ENCODE results near the gene MYOM3. TPM values are rescaled to one million over a fixed set of nuclear protein-coding genes. Genes with fewer than 3 reads are reported as not detected.

The MYOM3 gene
- total and polyA plus RNA-seq, 2 of the 13 experiments (the other 11 are each of a cell fraction or from before 2014, with no cell fraction given) = 5.8 to 15.3 TPM

- no peak for TF ChIP-seq SP2 (CRISPR knock-in tag; IDR thresholded peaks at IDR 0.05)
- TF ChIP-seq NFAT5 (CRISPR knock-in tag; IDR thresholded peaks at IDR 0.05) = no peak
- no peak for TF ChIP-seq TGIF2 (CRISPR knock-in tag; IDR thresholded peaks at IDR 0.05)
- TF ChIP-seq ZNF570 (CRISPR knock-in tag; IDR thresholded peaks at IDR 0.05; ENCODE audit: borderline replicate concordance) = no peak
- TF ChIP-seq ZFAT (CRISPR knock-in tag; conservative IDR thresholded peaks at IDR 0.05) = no peak
- no peak for TF ChIP-seq CTCF (CRISPR knock-in tag; IDR thresholded peaks at IDR 0.05)
Measured at GRCh38 chr1:24018611-24019580, 93.0 kb downstream of the MYOM3 start (continued).

All from HepG2 (cell line).